Tibial nerve (tissue), 3 donors: ENCODE data around the gene GRP.
"Not testable (repeated sequence)": the region's sequence is repeated elsewhere in the genome, so short reads cannot be mapped to it uniquely, and the experiment has no call there.

Experiments used
- POLR2A ChIP-seq, 2 donors: fragments of 450-650 bp; IDR thresholded peaks; one replicate each; pipeline ENCODE4 v1.6.1; 2017; ENCODE audit warnings: antibody characterized with exemption in 2 of 2, mild to moderate bottlenecking in 2 of 2, moderate library complexity in 2 of 2
- TF ChIP-seq, protein P1 (sequence below), 5 experiments: fragments of 200-600 bp in 3 of 5; fragments of 450-650 bp in 2 of 5; sonication (generic) in 3 of 5; IDR thresholded peaks; one replicate each; pipeline ENCODE4 v1.5.1; 2016 to 2019; ENCODE audit warnings: antibody characterized with exemption in 5 of 5, mild to moderate bottlenecking in 3 of 5, moderate library complexity in 2 of 5

DNA sequence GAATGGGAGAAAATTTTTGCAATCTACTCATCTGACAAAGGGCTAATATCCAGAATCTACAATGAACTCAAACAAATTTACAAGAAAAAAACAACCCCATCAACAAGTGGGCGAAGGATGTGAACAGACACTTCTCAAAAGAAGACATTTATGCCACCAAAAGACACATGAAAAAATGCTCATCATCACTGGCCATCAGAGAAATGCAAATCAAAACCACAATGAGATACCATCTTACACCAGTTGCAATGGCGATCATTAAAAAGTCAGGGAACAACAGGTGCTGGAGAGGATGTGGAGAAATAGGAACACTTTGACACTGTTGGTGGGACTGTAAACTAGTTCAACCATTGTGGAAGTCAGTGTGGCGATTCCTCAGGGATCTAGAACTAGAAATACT lies 41.9 kb downstream of the GRP start:
- TF ChIP-seq, protein P1, sequence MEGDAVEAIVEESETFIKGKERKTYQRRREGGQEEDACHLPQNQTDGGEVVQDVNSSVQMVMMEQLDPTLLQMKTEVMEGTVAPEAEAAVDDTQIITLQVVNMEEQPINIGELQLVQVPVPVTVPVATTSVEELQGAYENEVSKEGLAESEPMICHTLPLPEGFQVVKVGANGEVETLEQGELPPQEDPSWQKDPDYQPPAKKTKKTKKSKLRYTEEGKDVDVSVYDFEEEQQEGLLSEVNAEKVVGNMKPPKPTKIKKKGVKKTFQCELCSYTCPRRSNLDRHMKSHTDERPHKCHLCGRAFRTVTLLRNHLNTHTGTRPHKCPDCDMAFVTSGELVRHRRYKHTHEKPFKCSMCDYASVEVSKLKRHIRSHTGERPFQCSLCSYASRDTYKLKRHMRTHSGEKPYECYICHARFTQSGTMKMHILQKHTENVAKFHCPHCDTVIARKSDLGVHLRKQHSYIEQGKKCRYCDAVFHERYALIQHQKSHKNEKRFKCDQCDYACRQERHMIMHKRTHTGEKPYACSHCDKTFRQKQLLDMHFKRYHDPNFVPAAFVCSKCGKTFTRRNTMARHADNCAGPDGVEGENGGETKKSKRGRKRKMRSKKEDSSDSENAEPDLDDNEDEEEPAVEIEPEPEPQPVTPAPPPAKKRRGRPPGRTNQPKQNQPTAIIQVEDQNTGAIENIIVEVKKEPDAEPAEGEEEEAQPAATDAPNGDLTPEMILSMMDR (IDR thresholded peaks at IDR 0.05): not testable (repeated sequence)
- not testable (repeated sequence) for TF ChIP-seq POLR2A (IDR thresholded peaks at IDR 0.05)
